HepG2 (cell line): ENCODE measurements around the gene CLP1. TPM values are rescaled to one million over a fixed set of nuclear protein-coding genes. Genes with fewer than 3 reads are reported as not detected.

Experiments
- AGO1 ChIP-seq: fragments of 200-400 bp; formaldehyde crosslinking; IDR thresholded peaks from 2 replicates; pipeline ENCODE4 v1.6.1; 2017; ENCODE audit warnings: mild to moderate bottlenecking, low read depth, low read length, moderate library complexity; ENCODE audit not compliant: poor library complexity, severe bottlenecking
- E2F1 ChIP-seq: sonication (generic); formaldehyde crosslinking; IDR thresholded peaks from 2 replicates; pipeline ENCODE4 v1.5.0; 2020; ENCODE audit warnings: missing genetic modification reagents
- FUBP1 ChIP-seq: sonication (generic); formaldehyde crosslinking; IDR thresholded peaks from 2 replicates; pipeline ENCODE4 v1.5.1; 2020; ENCODE audit warnings: missing genetic modification reagents, mild to moderate bottlenecking, borderline replicate concordance
- HES4 ChIP-seq: sonication (generic); formaldehyde crosslinking; IDR thresholded peaks from 2 replicates; pipeline ENCODE4 v1.9.0; 2021; ENCODE audit warnings: mild to moderate bottlenecking, missing genetic modification reagents, borderline replicate concordance
- KLF16 ChIP-seq, 2 experiments: sonication (generic) in 1 of 2; formaldehyde crosslinking in 1 of 2; IDR thresholded peaks; 2 replicates each; pipeline versions ENCODE4 v1.6.1 to v1.8.0; 2016 to 2023; ENCODE audit warnings: missing genetic modification reagents in 2 of 2, missing compliant biosample characterization in 1 of 2
- PBX3 ChIP-seq: sonication (generic); formaldehyde crosslinking; IDR thresholded peaks from 2 replicates; pipeline ENCODE4 v1.8.1; 2023; ENCODE audit warnings: missing genetic modification reagents, inconsistent platforms, borderline replicate concordance
- TGIF2 ChIP-seq: IDR thresholded peaks from 2 replicates; pipeline ENCODE4 v1.6.1; 2016; ENCODE audit warnings: control low read depth, missing compliant biosample characterization
- ZBTB14 ChIP-seq: sonication (generic); formaldehyde crosslinking; IDR thresholded peaks from 2 replicates; pipeline ENCODE4 v1.4.0; 2020; ENCODE audit warnings: missing genetic modification reagents
- ZBTB7B ChIP-seq: sonication (generic); formaldehyde crosslinking; IDR thresholded peaks from 2 replicates; pipeline ENCODE4 v1.4.0; 2020; ENCODE audit warnings: missing genetic modification reagents
- ZNF264 ChIP-seq: sonication (generic); formaldehyde crosslinking; IDR thresholded peaks from 2 replicates; pipeline ENCODE4 v1.4.0; 2020; ENCODE audit warnings: missing genetic modification reagents
- ZNF646 ChIP-seq: sonication (generic); formaldehyde crosslinking; IDR thresholded peaks from 2 replicates; pipeline ENCODE4 v1.9.0; 2021; ENCODE audit warnings: mild to moderate bottlenecking, missing genetic modification reagents
- ZNF674 ChIP-seq: sonication (generic); formaldehyde crosslinking; IDR thresholded peaks from 2 replicates; pipeline ENCODE4 v1.5.0; 2020; ENCODE audit warnings: low read depth, mild to moderate bottlenecking, missing genetic modification reagents
- polyA plus RNA-seq, 8 experiments: library from polyadenylated mRNA; depleted of rRNA in 3 of 8; stranded (reverse) in 7 of 8; unstranded in 1 of 8; fragments of >200 nt; fragmentation: Illumina TruSeq in 4 of 8; extraction: Trizol in 4 of 8; gene quantifications; 2 replicates each; pipeline versions ENCODE4 v1.2.1 to v1.2.3, GENCODE V29; 2011 to 2016; ENCODE audit warnings: low read depth in 4 of 8, missing spikeins in 1 of 8, mixed read lengths in 1 of 8; ENCODE audit not compliant: insufficient read depth in 1 of 8
- total RNA-seq, 5 experiments: library from RNA; depleted of rRNA; stranded (reverse); fragments of >200 nt; fragmentation: Illumina TruSeq; extraction: Trizol; gene quantifications; 2 replicates each; pipeline ENCODE4 v1.2.3, GENCODE V29; 2016; ENCODE audit warnings: low read depth in 1 of 5

The CLP1 gene
- total and polyA plus RNA-seq, 2 of the 13 experiments (the other 11 are each of a cell fraction or from before 2014, with no cell fraction given) = 14.6 to 24.8 TPM

GRCh38 chr11:57657194-57658022, at the start of gene CLP1 (continued):
- TF ChIP-seq ZNF646 (CRISPR knock-in tag) (no peak), E2F1 (CRISPR knock-in tag) (peak; percentile 88), ZBTB7B (0 out of 2 replicates have a peak, but pooled peaks have one; percentile 42), ZBTB14 (no peak; the same call in none of the 2 replicates), ZNF674 (CRISPR knock-in tag) (no peak), TGIF2 (CRISPR knock-in tag) (0 out of 2 replicates have a peak, but pooled peaks have one; percentile 83), ZNF264 (CRISPR knock-in tag) (0 out of 2 replicates have a peak, but pooled peaks have one; percentile 33), AGO1 (no peak), HES4 (CRISPR knock-in tag) (no peak; the same call in 1 of the 2 replicates), PBX3 (CRISPR knock-in tag) (no peak), KLF16 (CRISPR knock-in tag; IDR thresholded peaks at IDR 0.05) (peak in 1 of 2 experiments; percentile 75; a peak in 2 of 4 replicates), FUBP1 (CRISPR knock-in tag) (no peak)
